H1 (cell line): ENCODE measurements around the gene RB1. TPM values are rescaled to one million over a fixed set of nuclear protein-coding genes. Genes with fewer than 3 reads are reported as not detected.

Experiments used
- BRCA1 ChIP-seq: IDR thresholded peaks from 2 replicates; pipeline ENCODE4 v1.6.1; 2012; ENCODE audit warnings: low read depth, low read length, improper control_type of control experiment
- CBX5 ChIP-seq: fragments of 300-800, 300-1000 bp; sonication (generic); IDR thresholded peaks from 2 replicates; pipeline ENCODE4 v1.7.1; 2016; ENCODE audit warnings: antibody characterized with exemption, low read length, low read depth
- CBX8 ChIP-seq: fragments of 300-800, 300-1000 bp; sonication (generic); IDR thresholded peaks from 2 replicates; pipeline ENCODE4 v1.7.1; 2016; ENCODE audit warnings: low read depth, low read length, borderline replicate concordance
- CTBP2 ChIP-seq: IDR thresholded peaks from 2 replicates; pipeline ENCODE4 v1.7.0; 2011; ENCODE audit warnings: borderline replicate concordance, mild to moderate bottlenecking, moderate library complexity, mixed read lengths, low read length; ENCODE audit not compliant: insufficient read depth, insufficient read length
- HDAC6 ChIP-seq: IDR thresholded peaks from one replicate; pipeline ENCODE4 v1.7.1; 2012; ENCODE audit warnings: low read depth, mild to moderate bottlenecking, inconsistent platforms, low read length, moderate library complexity
- JUN ChIP-seq: IDR thresholded peaks from 2 replicates; pipeline ENCODE4 v1.6.1; 2011; ENCODE audit warnings: low read depth, mild to moderate bottlenecking, improper control_type of control experiment, low read length
- KDM4A ChIP-seq: IDR thresholded peaks from one replicate; pipeline ENCODE4 v1.7.1; 2012; ENCODE audit warnings: low read depth, mild to moderate bottlenecking, moderate library complexity, low read length, inconsistent platforms; ENCODE audit not compliant: severe bottlenecking
- KDM5A ChIP-seq: fragments of 200-600 bp; IDR thresholded peaks from 2 replicates; pipeline ENCODE4 v1.7.1; 2012; ENCODE audit warnings: mild to moderate bottlenecking, low read length, inconsistent platforms, mixed read lengths
- NANOG ChIP-seq: IDR thresholded peaks from 2 replicates; pipeline ENCODE4 v1.6.1; 2011; ENCODE audit warnings: low read length, low read depth, mild to moderate bottlenecking, inconsistent platforms; ENCODE audit not compliant: insufficient read depth, poor library complexity, severe bottlenecking
- PHF8 ChIP-seq: fragments of 200-600 bp; sonication (generic); conservative IDR thresholded peaks from 2 replicates; pipeline ENCODE4 v1.7.1; 2012; ENCODE audit warnings: low read depth, mild to moderate bottlenecking, inconsistent platforms, low read length, moderate library complexity
- POLR2AphosphoS5 ChIP-seq: IDR thresholded peaks from 2 replicates; pipeline ENCODE4 v1.6.1; 2011; ENCODE audit warnings: low read depth, low read length
- POU5F1 ChIP-seq: IDR thresholded peaks from 2 replicates; pipeline ENCODE4 v1.6.1; 2011; ENCODE audit warnings: low read depth, mild to moderate bottlenecking, low read length, moderate library complexity
- RAD21 ChIP-seq, 2 experiments: IDR thresholded peaks in 1 of 2; conservative IDR thresholded peaks in 1 of 2; 2 replicates each; pipeline ENCODE4 v1.6.1; 2011; ENCODE audit warnings: low read depth in 2 of 2, low read length in 2 of 2, improper control_type of control experiment in 1 of 2, inconsistent platforms in 1 of 2, mild to moderate bottlenecking in 1 of 2, moderate library complexity in 1 of 2
- RNF2 ChIP-seq: fragments of 200-900, 300-1000 bp; sonication (generic); IDR thresholded peaks from 2 replicates; pipeline ENCODE4 v1.7.1; 2016; ENCODE audit warnings: borderline replicate concordance, low read depth, mild to moderate bottlenecking, antibody characterized with exemption, low read length; ENCODE audit not compliant: poor library complexity, severe bottlenecking; ENCODE audit errors: missing control alignments
- RXRA ChIP-seq: IDR thresholded peaks from 2 replicates; pipeline ENCODE4 v1.6.1; 2011; ENCODE audit warnings: low read depth, mild to moderate bottlenecking, low read length, moderate library complexity; ENCODE audit not compliant: insufficient read depth
- SIRT6 ChIP-seq: IDR thresholded peaks from one replicate; pipeline ENCODE4 v1.7.1; 2012; ENCODE audit warnings: low read length, inconsistent platforms
- SP1 ChIP-seq: IDR thresholded peaks from 2 replicates; pipeline ENCODE4 v1.6.1; 2011; ENCODE audit warnings: low read depth, low read length
- SP4 ChIP-seq: IDR thresholded peaks from 2 replicates; pipeline ENCODE4 v1.6.1; 2012; ENCODE audit warnings: low read length, inconsistent platforms
- SUZ12 ChIP-seq: fragments of 200-600 bp; sonication (generic); IDR thresholded peaks from 2 replicates; pipeline ENCODE4 v1.6.1; 2012; ENCODE audit warnings: mild to moderate bottlenecking, inconsistent platforms, low read length, moderate library complexity, mixed read lengths
- TAF7 ChIP-seq: optimal IDR thresholded peaks from 2 replicates; pipeline ENCODE3; 2011; ENCODE audit warnings: low read depth, mild to moderate bottlenecking, inconsistent platforms, low read length, moderate library complexity, borderline replicate concordance
- TBP ChIP-seq: IDR thresholded peaks from 2 replicates; pipeline ENCODE4 v1.6.1; 2011; ENCODE audit warnings: low read depth, low read length, improper control_type of control experiment
- YY1 ChIP-seq: IDR thresholded peaks from 2 replicates; pipeline ENCODE4 v1.6.1; 2011; ENCODE audit warnings: low read depth, mild to moderate bottlenecking, low read length
- polyA plus RNA-seq, 7 experiments: library from polyadenylated mRNA; depleted of rRNA in 3 of 7; stranded (reverse) in 5 of 7; unstranded in 2 of 7; fragments of >200 nt in 5 of 7; fragments of 200-250 nt in 2 of 7; gene quantifications; 1 replicate in 5 of 7; 2 replicates in 1 of 7; 4 replicates in 1 of 7; pipeline versions ENCODE4 v1.2.1 to v1.2.3, GENCODE V29; 2011 to 2013; ENCODE audit warnings: missing spikeins in 2 of 7, mixed read lengths in 2 of 7
- total RNA-seq: library from RNA; stranded (reverse); fragmentation: NEBNext Ultra II Directional; extraction: Animal tissue kit (Norgen Biotek cat#: 25700); gene quantifications from 2 replicates; pipeline ENCODE4 v1.2.1, GENCODE V29; 2021
- TF ChIP-seq, protein P1 (sequence below): IDR thresholded peaks from 2 replicates; pipeline ENCODE4 v1.6.1; 2012; ENCODE audit warnings: inconsistent platforms
- TF ChIP-seq, protein P2 (sequence below): IDR thresholded peaks from 2 replicates; pipeline ENCODE4 v1.6.1; 2011; ENCODE audit warnings: low read depth, mild to moderate bottlenecking, low read length; ENCODE audit not compliant: insufficient read depth

RB1 gene
- total and polyA plus RNA-seq, 2 of the 8 experiments (the other 6 are each of a cell fraction or from before 2014, with no cell fraction given), result 4.1 to 17.5 TPM

DNA sequence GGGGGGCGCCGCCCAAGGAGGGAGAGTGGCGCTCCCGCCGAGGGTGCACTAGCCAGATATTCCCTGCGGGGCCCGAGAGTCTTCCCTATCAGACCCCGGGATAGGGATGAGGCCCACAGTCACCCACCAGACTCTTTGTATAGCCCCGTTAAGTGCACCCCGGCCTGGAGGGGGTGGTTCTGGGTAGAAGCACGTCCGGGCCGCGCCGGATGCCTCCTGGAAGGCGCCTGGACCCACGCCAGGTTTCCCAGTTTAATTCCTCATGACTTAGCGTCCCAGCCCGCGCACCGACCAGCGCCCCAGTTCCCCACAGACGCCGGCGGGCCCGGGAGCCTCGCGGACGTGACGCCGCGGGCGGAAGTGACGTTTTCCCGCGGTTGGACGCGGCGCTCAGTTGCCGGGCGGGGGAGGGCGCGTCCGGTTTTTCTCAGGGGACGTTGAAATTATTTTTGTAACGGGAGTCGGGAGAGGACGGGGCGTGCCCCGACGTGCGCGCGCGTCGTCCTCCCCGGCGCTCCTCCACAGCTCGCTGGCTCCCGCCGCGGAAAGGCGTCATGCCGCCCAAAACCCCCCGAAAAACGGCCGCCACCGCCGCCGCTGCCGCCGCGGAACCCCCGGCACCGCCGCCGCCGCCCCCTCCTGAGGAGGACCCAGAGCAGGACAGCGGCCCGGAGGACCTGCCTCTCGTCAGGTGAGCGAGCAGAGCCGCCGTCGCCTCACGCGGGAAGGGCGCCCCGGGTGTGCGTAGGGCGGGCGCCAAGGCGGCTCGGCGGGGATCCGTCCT lies at the start of gene RB1 (continued):
- no peak for TF ChIP-seq POU5F1
- TF ChIP-seq JUN, result no peak
- TF ChIP-seq, protein P1, sequence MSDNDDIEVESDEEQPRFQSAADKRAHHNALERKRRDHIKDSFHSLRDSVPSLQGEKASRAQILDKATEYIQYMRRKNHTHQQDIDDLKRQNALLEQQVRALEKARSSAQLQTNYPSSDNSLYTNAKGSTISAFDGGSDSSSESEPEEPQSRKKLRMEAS, result no peak
- TF ChIP-seq SP4, result no peak
- TF ChIP-seq, protein P2, sequence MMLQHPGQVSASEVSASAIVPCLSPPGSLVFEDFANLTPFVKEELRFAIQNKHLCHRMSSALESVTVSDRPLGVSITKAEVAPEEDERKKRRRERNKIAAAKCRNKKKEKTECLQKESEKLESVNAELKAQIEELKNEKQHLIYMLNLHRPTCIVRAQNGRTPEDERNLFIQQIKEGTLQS, result no peak
- peak; percentile 90 for TF ChIP-seq PHF8
- peak; percentile 64 for TF ChIP-seq KDM4A
- TF ChIP-seq CTBP2, result no peak
- no peak for TF ChIP-seq BRCA1
- TF ChIP-seq SIRT6, result no peak
- no peak for TF ChIP-seq RAD21 (IDR thresholded peaks at IDR 0.05 in 1 of 2, conservative IDR thresholded peaks at IDR 0.05 in 1 of 2; ENCODE audit: low read depth in 2 of 2, low read length in 2 of 2)
- no peak for TF ChIP-seq TBP
- TF ChIP-seq NANOG, result no peak
- TF ChIP-seq TAF7, result no peak
- TF ChIP-seq HDAC6, result no peak
- TF ChIP-seq SP1, result no peak
- no peak for TF ChIP-seq RNF2
- TF ChIP-seq RXRA, result no peak
- no peak for TF ChIP-seq CBX8
- no peak for TF ChIP-seq SUZ12
- TF ChIP-seq POLR2AphosphoS5, result peak; percentile 82
- TF ChIP-seq KDM5A, result no peak
- no peak for TF ChIP-seq CBX5
- TF ChIP-seq YY1, result no peak
